Activated naive CD4-positive, alpha-beta T cell treated with anti-CD3 and anti-CD28 coated beads for 36 hours (primary cell): ENCODE results near the gene CIAO2B. TPM values are rescaled to one million over a fixed set of nuclear protein-coding genes. Genes with fewer than 3 reads are reported as not detected.
"Not testable (repeated sequence)": the region's sequence is repeated elsewhere in the genome, so short reads cannot be mapped to it uniquely, and the experiment has no call there.

Experiments used
- CTCF ChIA-PET: fragments of 350-600 bp; sonication (Branson Sonifier 250); formaldehyde crosslinking; loops from one replicate; lab custom pipeline; 2021; ENCODE audit warnings: antibody characterized with exemption; lab: Charles Lee
- DNase-seq: peaks from one replicate; pipeline ENCODE4 v3.0.0-alpha.2; 2020
- H3K27ac Mint-ChIP-seq: one replicate; pipeline ENCODE4 v1.8.0; 2021; ENCODE audit warnings: mild to moderate bottlenecking, mixed read lengths
- H3K27me3 Mint-ChIP-seq: one replicate; pipeline ENCODE4 v1.8.0; 2021; ENCODE audit warnings: low read depth, mixed read lengths
- H3K36me3 Mint-ChIP-seq: one replicate; pipeline ENCODE4 v1.8.0; 2021; ENCODE audit warnings: low read depth, mixed read lengths
- H3K4me1 Mint-ChIP-seq: one replicate; pipeline ENCODE4 v1.8.0; 2021; ENCODE audit warnings: low read depth, mixed read lengths
- H3K4me3 Mint-ChIP-seq: one replicate; pipeline ENCODE4 v1.8.0; 2021; ENCODE audit warnings: mild to moderate bottlenecking, moderate library complexity, mixed read lengths
- H3K9me3 Mint-ChIP-seq: one replicate; pipeline ENCODE4 v1.8.0; 2021; ENCODE audit warnings: mixed read lengths
- intact Hi-C: fragments of 100-400 bp; cut with micrococcal nuclease; formaldehyde crosslinking; loops from one replicate; pipeline ENCODE4 v1.15.1; 2023
- total RNA-seq, 2 experiments: library from RNA; stranded (reverse); gene quantifications; one replicate each; pipeline ENCODE4 v1.2.3, GENCODE V29; 2021

Gene CIAO2B
- total RNA-seq, 2 experiments from 2014 or later = 169 to 173 TPM

DNA sequence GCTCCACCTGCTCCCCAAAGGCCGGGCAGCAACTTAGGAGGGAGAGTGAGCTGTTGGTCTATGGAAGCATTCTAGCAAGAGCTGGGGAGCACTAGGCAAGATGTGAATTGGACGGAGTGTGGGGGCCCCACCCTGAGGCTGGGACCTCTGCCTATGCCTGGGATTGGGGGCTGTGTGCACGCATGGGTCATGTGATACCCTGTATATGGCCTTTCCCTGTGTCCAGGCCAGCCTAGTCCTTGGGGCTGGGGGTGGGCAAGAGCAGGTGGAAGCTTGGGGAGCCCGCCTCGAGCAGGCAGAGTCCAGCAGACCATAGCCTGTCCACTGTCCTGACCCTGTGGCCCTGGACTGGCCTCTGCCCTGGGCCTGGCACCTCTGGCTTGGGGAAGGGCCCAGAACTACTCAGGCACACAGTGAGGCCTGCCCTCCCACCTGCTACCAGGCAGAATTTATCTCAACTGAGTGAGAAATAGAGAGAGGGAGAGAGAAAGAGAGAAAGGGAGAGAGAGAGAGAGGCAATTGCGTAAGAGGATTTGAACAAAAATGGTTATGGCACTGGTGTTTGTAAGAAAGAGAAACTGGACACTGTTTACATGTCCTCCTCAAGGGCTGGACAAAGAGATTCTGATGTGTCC is 34.8 kb downstream of the CIAO2B start:
- CTCF ChIA-PET = no interaction called here
- H3K9me3 Mint-ChIP-seq = no peaks in the 10 kb centered on the region
- intact Hi-C loops = no loop called here
- DNase-seq = no peak
- H3K4me1 Mint-ChIP-seq = no peaks in the 10 kb centered on the region
- no peak overlapping the region for H3K27ac Mint-ChIP-seq
- H3K27me3 Mint-ChIP-seq = no peaks in the 10 kb centered on the region
- H3K4me3 Mint-ChIP-seq = no peak overlapping the region
- H3K36me3 Mint-ChIP-seq = no peaks in the 10 kb centered on the region

DNA sequence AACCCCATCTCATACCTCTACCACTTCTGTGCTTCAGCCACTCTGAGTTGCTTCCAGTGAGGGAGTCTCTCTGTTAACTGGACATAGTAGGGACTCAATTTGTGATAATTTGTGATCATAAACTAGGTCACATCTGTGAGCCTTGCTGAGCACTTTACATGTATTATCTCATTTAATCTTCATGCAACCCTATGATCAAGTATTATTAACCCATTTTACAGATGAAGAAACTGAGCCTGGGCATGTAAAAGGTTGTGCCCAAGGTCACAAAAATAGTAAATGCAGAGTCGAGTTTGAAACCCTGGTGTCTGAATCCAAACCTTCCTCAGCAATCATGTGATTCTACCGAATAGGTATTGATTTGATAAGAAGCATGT is 35.3 kb downstream of the CIAO2B start:
- CTCF ChIA-PET = interaction anchor here (1.0 kb wide), 1 partner anchor 19 kb away, joined by 3 read pairs; the partner anchor contains the start of gene PDP2
- Mint-ChIP-seq H3K4me3 (no peak overlapping the region), H3K9me3 (no peaks in the 10 kb centered on the region), H3K27ac (no peak overlapping the region), H3K4me1 (no peaks in the 10 kb centered on the region), H3K36me3 (no peaks in the 10 kb centered on the region), H3K27me3 (no peaks in the 10 kb centered on the region)
- intact Hi-C loops = no loop called here
- no peak for DNase-seq

DNA sequence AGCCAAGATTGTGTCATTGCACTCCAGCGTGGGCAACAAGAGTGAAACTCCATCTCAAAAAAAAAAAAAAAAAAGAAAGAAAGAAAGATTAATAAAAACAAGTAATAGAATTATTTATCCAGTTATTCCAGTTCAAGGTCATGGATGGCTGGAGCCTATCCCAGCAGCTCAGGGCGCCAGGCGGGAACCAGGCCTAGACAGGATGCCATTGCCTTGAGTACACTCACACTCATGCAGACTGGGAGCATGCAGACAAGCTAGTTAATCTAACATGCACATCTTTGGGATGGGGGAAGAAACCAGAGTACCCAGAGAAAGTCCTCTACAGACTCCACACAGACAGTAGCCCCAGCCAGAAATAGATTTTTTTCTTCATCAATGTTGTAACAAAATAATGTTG is 36.0 kb downstream of the CIAO2B start:
- Mint-ChIP-seq H3K27me3 (no peaks in the 10 kb centered on the region), H3K27ac (no peak overlapping the region), H3K36me3 (peaks cover under 1% of the 10 kb centered on the region), H3K4me3 (no peak overlapping the region), H3K4me1 (peaks cover under 1% of the 10 kb centered on the region), H3K9me3 (no peaks in the 10 kb centered on the region)
- DNase-seq = no peak
- CTCF ChIA-PET = interaction anchor here (1.0 kb wide), 1 partner anchor 18 kb away, joined by 3 read pairs; the partner anchor contains the start of gene PDP2
- intact Hi-C loops = no loop called here

DNA sequence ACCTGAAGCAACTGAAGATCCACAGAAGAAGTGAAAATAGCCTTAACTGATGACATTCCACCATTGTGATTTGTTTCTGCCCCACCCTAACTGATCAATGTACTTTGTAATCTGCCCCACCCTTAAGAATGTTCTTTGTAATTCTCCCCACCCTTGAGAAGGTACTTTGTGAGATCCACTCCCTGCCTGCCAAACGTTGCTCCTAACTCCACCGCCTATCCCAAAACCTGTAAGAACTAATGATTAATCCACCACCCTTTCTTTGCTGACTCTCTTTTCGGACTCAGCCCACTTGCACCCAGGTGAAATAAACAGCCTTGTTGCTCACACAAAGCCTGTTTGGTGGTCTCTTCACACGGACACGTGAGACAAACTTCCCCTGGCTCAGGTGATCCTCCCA is 37.5 kb downstream of the CIAO2B start:
- H3K9me3 Mint-ChIP-seq, H3K27me3 Mint-ChIP-seq, intact Hi-C loops, H3K4me3 Mint-ChIP-seq, H3K4me1 Mint-ChIP-seq, H3K36me3 Mint-ChIP-seq, H3K27ac Mint-ChIP-seq, DNase-seq: not testable (repeated sequence)
- CTCF ChIA-PET = interaction anchor here (0.6 to 6.9 kb wide), 5 partner anchors 11 to 122 kb away, joined by 3 to 44 read pairs (median 4); no protein-coding TSS in a partner anchor

DNA sequence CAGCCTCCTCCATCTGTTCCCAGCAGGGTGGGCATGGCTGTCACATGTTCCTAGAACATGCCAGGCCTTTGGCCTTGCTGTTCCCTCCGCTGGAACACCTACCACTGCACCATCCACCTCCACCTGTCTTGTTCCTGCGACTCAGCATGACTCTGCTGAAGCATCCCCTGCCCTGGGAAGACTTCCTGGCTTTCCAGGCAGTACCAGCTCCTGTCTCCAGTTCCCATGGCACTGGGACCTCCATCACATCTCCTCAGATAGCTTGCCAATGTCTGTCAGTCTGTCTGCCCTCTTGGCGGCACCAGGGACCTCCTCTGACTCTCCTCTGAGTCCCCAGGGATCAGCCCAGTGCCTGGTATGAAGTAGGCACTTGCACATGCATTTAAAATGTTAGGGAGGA is 38.2 kb downstream of the CIAO2B start:
- no peak for DNase-seq
- Mint-ChIP-seq H3K27ac (no peak overlapping the region), H3K27me3 (no peaks in the 10 kb centered on the region), H3K4me3 (no peak overlapping the region), H3K4me1 (peaks cover 8% of the 10 kb centered on the region), H3K36me3 (peaks cover 3% of the 10 kb centered on the region), H3K9me3 (no peaks in the 10 kb centered on the region)
- CTCF ChIA-PET = interaction anchor here (0.6 to 6.9 kb wide), 7 partner anchors 9 to 57 kb away, joined by 3 to 44 read pairs (median 6); partner anchors contain the start of gene CDH16
- intact Hi-C loops = loop anchor here (1.0 to 2.0 kb wide), 4 partner anchors 32 to 119 kb away; no protein-coding TSS in a partner anchor

DNA sequence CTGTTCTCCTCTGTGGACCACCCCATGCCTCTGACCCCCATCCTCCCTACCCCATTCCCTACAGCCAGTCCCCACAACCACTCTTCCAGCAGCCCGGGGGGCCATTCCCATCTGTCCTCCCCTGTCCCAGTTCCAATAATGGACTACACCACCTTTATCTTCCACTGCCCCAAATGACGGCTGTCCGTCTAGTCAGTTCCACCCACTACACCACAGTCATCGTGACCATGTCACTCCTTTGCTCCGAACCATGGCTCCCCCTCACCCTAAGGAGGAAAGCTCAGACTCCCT is 38.6 kb downstream of the CIAO2B start:
- Mint-ChIP-seq H3K27ac (no peak overlapping the region), H3K36me3 (peaks cover 3% of the 10 kb centered on the region), H3K27me3 (no peaks in the 10 kb centered on the region), H3K4me1 (peaks cover 8% of the 10 kb centered on the region), H3K9me3 (no peaks in the 10 kb centered on the region), H3K4me3 (no peak overlapping the region)
- intact Hi-C loops = loop anchor here (1.0 to 2.0 kb wide), 4 partner anchors 33 to 119 kb away; no protein-coding TSS in a partner anchor
- DNase-seq = no peak
- CTCF ChIA-PET = interaction anchor here (0.6 to 6.9 kb wide), 12 partner anchors 9 to 158 kb away, joined by 3 to 44 read pairs (median 4); partner anchors contain the start of genes CDH16 and PDP2

DNA sequence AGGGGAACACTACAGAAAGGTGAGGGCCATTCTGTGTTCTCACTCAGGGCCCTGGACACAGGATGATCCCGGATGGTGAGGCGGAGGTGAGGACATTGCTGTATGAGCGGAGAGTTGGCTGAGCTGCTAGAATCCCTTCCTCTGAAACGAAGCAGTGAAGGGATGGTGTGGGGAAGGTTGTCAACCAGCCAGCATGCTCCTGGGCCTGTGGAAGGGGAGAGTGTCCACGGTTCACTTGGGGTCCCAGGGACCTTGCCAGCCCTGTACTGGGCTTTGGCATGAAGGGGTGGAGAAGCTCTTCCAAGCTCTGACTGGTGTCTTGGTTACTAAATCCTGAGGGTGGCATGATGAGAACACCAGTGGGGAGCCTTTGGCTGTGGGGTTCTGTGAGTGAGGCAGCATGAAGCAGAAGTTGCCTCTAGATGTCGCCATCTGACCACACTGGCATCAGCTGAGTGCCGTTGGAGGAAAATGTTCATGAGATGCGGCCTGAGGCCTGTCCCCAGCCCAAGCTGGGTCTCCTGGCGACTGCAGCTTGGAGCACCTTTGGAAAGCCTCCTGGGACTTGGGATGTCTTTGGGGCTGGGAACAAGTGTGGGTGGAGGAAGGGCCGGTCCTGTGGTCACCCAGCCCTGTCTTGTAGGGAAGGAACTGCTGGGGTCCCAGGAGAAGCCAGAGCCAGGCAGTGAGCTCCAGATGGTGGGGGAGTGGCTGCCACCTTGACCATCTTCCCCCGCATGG is 39.1 kb downstream of the CIAO2B start:
- peak; percentile 81 for DNase-seq
- no peaks in the 10 kb centered on the region for H3K27me3 Mint-ChIP-seq
- H3K4me3 Mint-ChIP-seq = no peak overlapping the region
- no peaks in the 10 kb centered on the region for H3K9me3 Mint-ChIP-seq
- no peak overlapping the region for H3K27ac Mint-ChIP-seq
- CTCF ChIA-PET = interaction anchor here (0.6 to 6.9 kb wide), 14 partner anchors 10 to 172 kb away, joined by 3 to 44 read pairs (median 4); partner anchors contain the start of genes CDH16 and PDP2
- peaks cover 3% of the 10 kb centered on the region for H3K36me3 Mint-ChIP-seq
- H3K4me1 Mint-ChIP-seq = peaks cover 8% of the 10 kb centered on the region
- intact Hi-C loops = loop anchor here (1.0 to 2.0 kb wide), 4 partner anchors 33 to 120 kb away; no protein-coding TSS in a partner anchor

DNA sequence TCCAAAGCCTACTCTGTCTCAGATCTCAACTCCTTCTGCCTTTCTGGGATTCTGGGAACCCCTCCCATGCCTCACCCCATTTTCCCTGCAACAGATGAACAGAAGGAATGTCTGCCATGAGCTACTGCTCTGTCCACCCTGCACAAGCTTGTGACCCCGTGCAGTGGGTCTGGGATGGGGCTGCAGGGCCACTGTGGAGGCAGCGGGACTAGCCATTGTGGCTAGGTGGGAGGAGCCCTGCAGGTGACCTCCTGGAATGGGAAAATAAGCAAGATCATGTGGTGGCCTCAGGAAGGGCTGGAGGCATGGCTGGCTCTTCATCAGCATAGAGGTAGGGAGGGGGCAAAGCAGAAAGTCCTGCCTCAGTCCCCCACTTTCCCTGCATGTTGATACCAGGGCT is 40.1 kb downstream of the CIAO2B start:
- Mint-ChIP-seq H3K4me3 (no peak overlapping the region), H3K36me3 (peaks cover 3% of the 10 kb centered on the region), H3K27ac (no peak overlapping the region), H3K9me3 (no peaks in the 10 kb centered on the region), H3K27me3 (no peaks in the 10 kb centered on the region), H3K4me1 (peaks cover 8% of the 10 kb centered on the region)
- CTCF ChIA-PET = interaction anchor here (1.2 to 6.9 kb wide), 6 partner anchors 11 to 258 kb away, joined by 3 to 44 read pairs (median 8); partner anchors contain the start of gene PDP2
- no peak for DNase-seq
- intact Hi-C loops = loop anchor here (2.0 kb wide), 3 partner anchors 53 to 121 kb away; no protein-coding TSS in a partner anchor

DNA sequence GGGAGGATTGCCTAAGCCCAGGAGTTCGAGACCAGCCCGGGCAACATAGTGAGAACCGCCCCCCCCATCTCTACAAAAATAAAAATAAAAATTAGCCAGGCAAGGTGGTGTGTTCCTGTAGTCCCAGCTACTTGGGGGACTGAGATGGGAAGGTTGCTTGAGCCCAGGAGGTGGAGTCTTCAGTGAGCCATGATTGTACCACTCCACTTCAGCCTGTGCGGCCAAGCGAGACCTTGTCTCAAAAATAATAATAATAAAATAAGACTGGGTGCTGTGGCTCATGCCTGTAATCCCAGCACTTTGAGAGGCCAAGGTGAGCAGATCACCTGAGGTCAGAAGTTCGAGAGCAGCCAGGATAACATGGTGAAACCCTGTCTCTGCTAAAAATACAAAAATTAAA is 42.4 kb downstream of the CIAO2B start:
- no peaks in the 10 kb centered on the region for H3K9me3 Mint-ChIP-seq
- no peak overlapping the region for H3K4me3 Mint-ChIP-seq
- CTCF ChIA-PET = interaction anchor here (0.9 to 6.9 kb wide), 9 partner anchors 10 to 61 kb away, joined by 3 to 44 read pairs (median 6); partner anchors contain the start of genes NAE1 and PDP2
- intact Hi-C loops = no loop called here
- no peak for DNase-seq
- H3K36me3 Mint-ChIP-seq = peaks cover 12% of the 10 kb centered on the region
- H3K27ac Mint-ChIP-seq = no peak overlapping the region
- no peaks in the 10 kb centered on the region for H3K27me3 Mint-ChIP-seq
- peaks cover 23% of the 10 kb centered on the region for H3K4me1 Mint-ChIP-seq

DNA sequence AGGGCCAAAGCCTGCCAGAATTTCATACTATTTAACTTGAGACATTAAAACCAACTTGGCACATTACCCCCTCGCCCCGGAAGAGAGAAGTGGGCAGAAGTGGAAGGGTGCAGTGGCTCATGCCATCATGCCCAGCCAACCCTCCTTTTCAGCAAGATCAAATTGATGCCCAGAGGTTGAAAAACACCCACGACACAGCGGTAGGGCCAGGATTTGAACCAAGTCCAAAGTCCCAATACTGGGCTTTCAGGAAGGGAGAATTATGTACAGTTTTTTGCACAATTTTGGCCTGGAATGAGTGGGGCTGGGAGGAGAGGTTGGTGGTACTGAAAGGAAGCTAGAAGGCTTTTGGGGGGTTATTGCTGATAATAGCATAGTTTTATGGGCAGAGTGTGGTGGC is 42.8 kb downstream of the CIAO2B start:
- no peak overlapping the region for H3K4me3 Mint-ChIP-seq
- CTCF ChIA-PET = interaction anchor here (1.6 to 6.9 kb wide), 4 partner anchors 19 to 61 kb away, joined by 4 to 44 read pairs (median 6); partner anchors contain the start of gene NAE1

DNA sequence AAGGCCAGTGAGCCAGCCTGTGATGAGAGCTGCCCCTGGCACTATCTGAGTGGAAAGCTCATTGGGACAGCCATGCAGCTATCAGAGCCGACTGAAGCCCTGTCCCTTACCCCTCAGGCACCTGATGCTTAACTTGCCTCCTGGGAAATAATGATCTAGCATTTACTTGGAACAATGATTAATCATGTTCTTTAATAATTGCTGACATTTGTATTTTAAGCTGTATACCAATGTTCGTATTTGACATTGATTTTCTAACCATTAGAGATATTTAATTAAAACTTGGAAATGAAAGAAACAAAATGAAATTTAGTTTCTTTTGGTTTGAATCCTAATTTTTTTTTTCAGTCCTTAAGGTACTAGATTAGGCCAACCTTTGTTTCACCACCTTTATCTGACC is 43.4 kb downstream of the CIAO2B start:
- no peaks in the 10 kb centered on the region for H3K27me3 Mint-ChIP-seq
- no peaks in the 10 kb centered on the region for H3K9me3 Mint-ChIP-seq
- intact Hi-C loops = no loop called here
- peaks cover 20% of the 10 kb centered on the region for H3K36me3 Mint-ChIP-seq
- no peak overlapping the region for H3K27ac Mint-ChIP-seq
- no peak for DNase-seq
- CTCF ChIA-PET = interaction anchor here (1.4 to 6.9 kb wide), 5 partner anchors 18 to 60 kb away, joined by 3 to 44 read pairs (median 5); partner anchors contain the start of gene NAE1
- no peak overlapping the region for H3K4me3 Mint-ChIP-seq
- H3K4me1 Mint-ChIP-seq = peaks cover 27% of the 10 kb centered on the region

More for the DNA sequence above, 42.8 kb downstream of the CIAO2B start:
- intact Hi-C loops = no loop called here
- Mint-ChIP-seq H3K9me3 (no peaks in the 10 kb centered on the region), H3K36me3 (peaks cover 16% of the 10 kb centered on the region), H3K27me3 (no peaks in the 10 kb centered on the region), H3K4me1 (peaks cover 25% of the 10 kb centered on the region), H3K27ac (no peak overlapping the region)
- no peak for DNase-seq

DNA sequence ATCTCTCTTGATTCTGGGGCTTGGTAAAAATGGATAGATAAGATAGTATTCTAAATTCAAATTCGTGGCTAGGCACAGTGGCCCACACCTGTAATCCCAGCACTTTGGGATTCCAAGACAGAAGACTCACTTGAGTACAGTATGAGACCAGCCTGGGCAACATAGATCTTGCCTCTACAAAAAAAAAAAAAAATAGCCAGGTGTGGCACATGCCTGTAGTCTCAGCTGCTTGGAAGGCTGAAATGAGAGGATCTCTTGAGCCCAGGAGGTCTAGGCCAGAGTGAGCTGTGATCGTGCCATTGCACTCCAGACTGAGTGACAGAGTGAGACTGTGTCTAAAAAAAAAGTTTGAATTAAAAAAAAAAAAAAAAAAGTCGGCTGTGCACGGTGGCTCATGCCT is 44.6 kb downstream of the CIAO2B start:
- peaks cover 26% of the 10 kb centered on the region for H3K36me3 Mint-ChIP-seq
- H3K4me1 Mint-ChIP-seq = peaks cover 32% of the 10 kb centered on the region
- H3K9me3 Mint-ChIP-seq = no peaks in the 10 kb centered on the region
- H3K27me3 Mint-ChIP-seq = no peaks in the 10 kb centered on the region
- CTCF ChIA-PET = interaction anchor here (0.7 to 2.2 kb wide), 3 partner anchors 10 to 39 kb away, joined by 3 to 5 read pairs (median 3); partner anchors contain the start of gene PDP2
- intact Hi-C loops = no loop called here
- no peak overlapping the region for H3K4me3 Mint-ChIP-seq
- no peak for DNase-seq
- H3K27ac Mint-ChIP-seq = no peak overlapping the region
